OCI-LY7 (cell line): ENCODE measurements around the gene UFSP2. TPM values are rescaled to one million over a fixed set of nuclear protein-coding genes. Genes with fewer than 3 reads are reported as not detected.

Source experiments
- BruUV-seq: library from RNA; stranded (reverse); fragments of 400-500 nt; replicated peaks from 2 replicates; lab custom pipeline; 2021; lab: Mats Ljungman, UMichigan
- CTCF ChIA-PET: fragments of 300-600 bp; sonication (Branson Sonifier 250); formaldehyde crosslinking; loops from one replicate; lab custom pipeline; 2022; ENCODE audit warnings: antibody characterized with exemption; ENCODE audit not compliant: unreplicated experiment; lab: Charles Lee
- POLR2A ChIA-PET: fragments of 300-600 bp; sonication (Branson Sonifier 250); formaldehyde crosslinking; loops from one replicate; lab custom pipeline; 2022; ENCODE audit warnings: antibody characterized with exemption; lab: Charles Lee
- DNase-seq: peaks from one replicate; pipeline ENCODE4 v3.0.0-alpha.2; 2015; ENCODE audit warnings: low spot score
- H2AFZ ChIP-seq: fragments of 200-600 bp; sonication (generic), shearing (Covaris generic); 2 replicates; pipeline ENCODE4 v1.6.1; 2014; ENCODE audit warnings: mild to moderate bottlenecking, antibody characterized with exemption, low read length, moderate library complexity
- H3K27ac ChIP-seq: fragments of 200-600 bp; sonication (generic); 2 replicates; pipeline ENCODE4 v1.5.1; 2014; ENCODE audit warnings: mixed run types, low read depth, mild to moderate bottlenecking, moderate library complexity, low read length, inconsistent platforms; ENCODE audit not compliant: poor library complexity, severe bottlenecking
- H3K36me3 ChIP-seq: fragments of 200-600 bp; sonication (generic); 2 replicates; pipeline ENCODE4 v1.6.1; 2014; ENCODE audit warnings: mild to moderate bottlenecking, antibody characterized with exemption, low read length, moderate library complexity, mixed read lengths; ENCODE audit not compliant: insufficient read depth
- H3K4me1 ChIP-seq: fragments of 200-600 bp; sonication (generic); 2 replicates; pipeline ENCODE4 v1.5.1; 2014; ENCODE audit warnings: mild to moderate bottlenecking, low read length; ENCODE audit not compliant: insufficient read depth, poor library complexity, severe bottlenecking
- H3K4me2 ChIP-seq: fragments of 200-600 bp; sonication (generic); 2 replicates; pipeline ENCODE4 v1.6.1; 2014; ENCODE audit warnings: mild to moderate bottlenecking, low read length
- H3K4me3 ChIP-seq: fragments of 200-600 bp; sonication (generic); 2 replicates; pipeline ENCODE4 v1.5.1; 2014; ENCODE audit warnings: mild to moderate bottlenecking, low read depth, low read length; ENCODE audit not compliant: poor library complexity, severe bottlenecking
- H3K79me2 ChIP-seq: fragments of 200-600 bp; sonication (generic); 2 replicates; pipeline ENCODE4 v1.6.1; 2016; ENCODE audit warnings: low read depth, mild to moderate bottlenecking, low read length, moderate library complexity, mixed read lengths; ENCODE audit not compliant: insufficient read depth
- H3K9me2 ChIP-seq: fragments of 200-600 bp; sonication (generic); 2 replicates; pipeline ENCODE4 v1.6.1; 2016; ENCODE audit warnings: mild to moderate bottlenecking, low read length, mixed read lengths; ENCODE audit not compliant: insufficient read depth
- H3K9me3 ChIP-seq: fragments of 200-600 bp; sonication (generic); 2 replicates; pipeline ENCODE4 v1.6.1; 2014; ENCODE audit warnings: mild to moderate bottlenecking, mixed run types, low read length, mixed read lengths
- H4K20me1 ChIP-seq: fragments of 200-600 bp; sonication (generic); 2 replicates; pipeline ENCODE4 v1.6.1; 2014; ENCODE audit warnings: mild to moderate bottlenecking, antibody characterized with exemption, low read length, moderate library complexity, mixed read lengths; ENCODE audit not compliant: insufficient read depth
- EZH2phosphoT487 ChIP-seq: fragments of 200-600 bp; sonication (generic); IDR thresholded peaks from 2 replicates; pipeline ENCODE4 v1.6.1; 2018; ENCODE audit warnings: low read depth, borderline replicate concordance, mild to moderate bottlenecking, mixed run types, antibody characterized with exemption, low read length, moderate library complexity, mixed read lengths
- intact Hi-C: fragments of 100-400 bp; cut with micrococcal nuclease; formaldehyde crosslinking; loops from one replicate; pipeline ENCODE4 v1.10.0; 2022; ENCODE audit not compliant: unreplicated experiment
- total RNA-seq, 2 experiments: library from RNA; depleted of rRNA in 1 of 2; stranded (reverse); fragments of >200 nt in 1 of 2; shearing (Covaris generic) in 1 of 2; gene quantifications; 2 replicates each; pipeline ENCODE4 v1.2.3, GENCODE V29; 2014 to 2022
- TF ChIP-seq, protein P1 (sequence below): fragments of 200-600 bp; sonication (generic); conservative IDR thresholded peaks from 2 replicates; pipeline ENCODE4 v1.5.1; 2014; ENCODE audit warnings: mild to moderate bottlenecking, antibody characterized with exemption, low read length, moderate library complexity, mixed read lengths

The UFSP2 gene
- total RNA-seq, 2 experiments from 2014 or later = 17.3 to 37.6 TPM

GRCh38 chr4:185384930-185385331 lies 40.8 kb downstream of the UFSP2 start:
- Histone ChIP-seq H3K4me3 (no peak overlapping the region), H3K36me3 (no peaks in the 10 kb centered on the region; the same call in 1 of the 2 replicates), H2AFZ (no peak overlapping the region), H3K27ac (no peak overlapping the region), H3K79me2 (no peaks in the 10 kb centered on the region), H3K9me3 (peaks cover 19% of the 10 kb centered on the region), H3K4me2 (no peak overlapping the region), H4K20me1 (no peaks in the 10 kb centered on the region), H3K4me1 (no peaks in the 10 kb centered on the region), H3K9me2 (no peaks in the 10 kb centered on the region)
- TF ChIP-seq, protein P1, sequence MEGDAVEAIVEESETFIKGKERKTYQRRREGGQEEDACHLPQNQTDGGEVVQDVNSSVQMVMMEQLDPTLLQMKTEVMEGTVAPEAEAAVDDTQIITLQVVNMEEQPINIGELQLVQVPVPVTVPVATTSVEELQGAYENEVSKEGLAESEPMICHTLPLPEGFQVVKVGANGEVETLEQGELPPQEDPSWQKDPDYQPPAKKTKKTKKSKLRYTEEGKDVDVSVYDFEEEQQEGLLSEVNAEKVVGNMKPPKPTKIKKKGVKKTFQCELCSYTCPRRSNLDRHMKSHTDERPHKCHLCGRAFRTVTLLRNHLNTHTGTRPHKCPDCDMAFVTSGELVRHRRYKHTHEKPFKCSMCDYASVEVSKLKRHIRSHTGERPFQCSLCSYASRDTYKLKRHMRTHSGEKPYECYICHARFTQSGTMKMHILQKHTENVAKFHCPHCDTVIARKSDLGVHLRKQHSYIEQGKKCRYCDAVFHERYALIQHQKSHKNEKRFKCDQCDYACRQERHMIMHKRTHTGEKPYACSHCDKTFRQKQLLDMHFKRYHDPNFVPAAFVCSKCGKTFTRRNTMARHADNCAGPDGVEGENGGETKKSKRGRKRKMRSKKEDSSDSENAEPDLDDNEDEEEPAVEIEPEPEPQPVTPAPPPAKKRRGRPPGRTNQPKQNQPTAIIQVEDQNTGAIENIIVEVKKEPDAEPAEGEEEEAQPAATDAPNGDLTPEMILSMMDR = no peak
- no peak for TF ChIP-seq EZH2phosphoT487
- no TSS peak for BruUV-seq
- intact Hi-C loops = no loop called here
- CTCF ChIA-PET = interaction anchor here (0.6 kb wide), 1 partner anchor 8 kb away, joined by 4 read pairs; no protein-coding TSS in a partner anchor
- no peak for DNase-seq
- POLR2A ChIA-PET = interaction anchor here (1.7 kb wide), 1 partner anchor 13 kb away, joined by 5 read pairs; no protein-coding TSS in a partner anchor

- POLR2A ChIA-PET = interaction anchor here (0.5 to 1.7 kb wide), 2 partner anchors 12 to 21 kb away, joined by 5 read pairs; no protein-coding TSS in a partner anchor
- Histone ChIP-seq H2AFZ (no peak overlapping the region), H3K9me2 (no peaks in the 10 kb centered on the region), H3K79me2 (no peaks in the 10 kb centered on the region), H3K4me1 (no peaks in the 10 kb centered on the region), H3K9me3 (peaks cover 19% of the 10 kb centered on the region), H4K20me1 (no peaks in the 10 kb centered on the region), H3K27ac (no peak overlapping the region), H3K36me3 (no peaks in the 10 kb centered on the region; the same call in 1 of the 2 replicates), H3K4me3 (no peak overlapping the region), H3K4me2 (no peak overlapping the region)
- DNase-seq = no peak
- no peak for TF ChIP-seq EZH2phosphoT487
- TF ChIP-seq, protein P1 = no peak
- CTCF ChIA-PET = no interaction called here
- intact Hi-C loops = no loop called here
- no TSS peak for BruUV-seq
These were observed 41.7 kb downstream of the UFSP2 start for GRCh38 chr4:185384061-185384460.

GRCh38 chr4:185383451-185383850 lies 42.3 kb downstream of the UFSP2 start:
- BruUV-seq = no TSS peak
- CTCF ChIA-PET = no interaction called here

More at GRCh38 chr4:185383451-185383850, 42.3 kb downstream of the UFSP2 start:
- no peak for TF ChIP-seq EZH2phosphoT487
- TF ChIP-seq, protein P1 = no peak
- peaks cover 19% of the 10 kb centered on the region for H3K9me3 ChIP-seq
- no peaks in the 10 kb centered on the region for H4K20me1 ChIP-seq
- H3K27ac ChIP-seq = no peak overlapping the region
- H3K9me2 ChIP-seq = no peaks in the 10 kb centered on the region
- no peaks in the 10 kb centered on the region for H3K79me2 ChIP-seq
- no peak overlapping the region for H2AFZ ChIP-seq
- intact Hi-C loops = no loop called here
- POLR2A ChIA-PET = interaction anchor here (0.5 to 1.7 kb wide), 2 partner anchors 12 to 22 kb away, joined by 5 read pairs; no protein-coding TSS in a partner anchor
- H3K4me3 ChIP-seq = no peak overlapping the region
- no peak for DNase-seq
- peaks cover under 1% of the 10 kb centered on the region; the same call in 1 of the 2 replicates for H3K36me3 ChIP-seq
- H3K4me2 ChIP-seq = no peak overlapping the region
- no peaks in the 10 kb centered on the region for H3K4me1 ChIP-seq
